Caco-2 (cell line): Measurements from ENCODE around the gene GSG1L. TPM values are rescaled to one million over a fixed set of nuclear protein-coding genes. Genes with fewer than 3 reads are reported as not detected.

Experiments used
- BruUV-seq: library from RNA; stranded (reverse); fragments of 400-500 nt; replicated peaks from 2 replicates; lab custom pipeline; 2021; lab: Mats Ljungman, UMichigan
- CTCF ChIA-PET: fragments of 300-600 bp; sonication (Branson Sonifier 250); formaldehyde crosslinking; loops from one replicate; lab custom pipeline; 2022; ENCODE audit warnings: antibody characterized with exemption; lab: Charles Lee
- POLR2A ChIA-PET: fragments of 300-600 bp; sonication (Branson Sonifier 250); formaldehyde crosslinking; loops from one replicate; lab custom pipeline; 2022; ENCODE audit warnings: antibody characterized with exemption; lab: Charles Lee
- DNase-seq, 2 experiments: peaks; one replicate each; pipeline versions ENCODE4 v3.0.0 to v3.0.0-alpha.2; 2020 to 2022
- H3K27me3 ChIP-seq: replicated peaks from 2 replicates; pipeline ENCODE4 v1.6.0; 2011; ENCODE audit warnings: low read length; ENCODE audit not compliant: control insufficient read depth, insufficient read depth
- H3K36me3 ChIP-seq: 2 replicates; pipeline ENCODE4 v1.5.1; 2011; ENCODE audit warnings: low read length; ENCODE audit not compliant: control insufficient read depth, insufficient read depth
- H3K4me1 ChIP-seq: fragments of 250-450 bp; sonication (Bioruptor Pico); 2 replicates; pipeline ENCODE4 v1.5.1; 2020; ENCODE audit warnings: mild to moderate bottlenecking
- H3K4me3 ChIP-seq: 2 replicates; pipeline ENCODE4 v1.5.1; 2011; ENCODE audit warnings: low read depth, mild to moderate bottlenecking, control low read depth, low read length
- H3K9me3 ChIP-seq: fragments of 250-450 bp; sonication (Bioruptor Pico); 2 replicates; pipeline ENCODE4 v1.5.1; 2020; ENCODE audit warnings: mild to moderate bottlenecking, moderate library complexity
- H3K27ac Mint-ChIP-seq: one replicate; pipeline ENCODE4 v1.8.0; 2022; ENCODE audit warnings: mixed read lengths; ENCODE audit not compliant: unreplicated experiment
- H3K27me3 Mint-ChIP-seq: one replicate; pipeline ENCODE4 v1.8.0; 2022; ENCODE audit warnings: mixed read lengths; ENCODE audit not compliant: insufficient read depth, unreplicated experiment
- H3K36me3 Mint-ChIP-seq: one replicate; pipeline ENCODE4 v1.8.0; 2022; ENCODE audit warnings: mild to moderate bottlenecking, mixed read lengths; ENCODE audit not compliant: insufficient read depth, unreplicated experiment
- H3K4me1 Mint-ChIP-seq: one replicate; pipeline ENCODE4 v1.8.0; 2022; ENCODE audit warnings: low read depth, mixed read lengths; ENCODE audit not compliant: unreplicated experiment
- H3K4me3 Mint-ChIP-seq: one replicate; pipeline ENCODE4 v1.8.0; 2022; ENCODE audit warnings: mild to moderate bottlenecking, moderate library complexity, mixed read lengths; ENCODE audit not compliant: unreplicated experiment
- H3K9me3 Mint-ChIP-seq: one replicate; pipeline ENCODE4 v1.8.0; 2022; ENCODE audit warnings: mixed read lengths; ENCODE audit not compliant: unreplicated experiment
- intact Hi-C: fragments of 100-400 bp; cut with micrococcal nuclease; formaldehyde crosslinking; loops from one replicate; pipeline ENCODE4 v1.10.0; 2022; ENCODE audit not compliant: unreplicated experiment
- total RNA-seq: library from RNA; stranded (reverse); gene quantifications from 2 replicates; pipeline ENCODE4 v1.2.3, GENCODE V29; 2022
- TF ChIP-seq, protein P1 (sequence below), 2 experiments: fragments of 200-600 bp in 1 of 2; IDR thresholded peaks; 1 replicate in 1 of 2; 2 replicates in 1 of 2; pipeline versions ENCODE4 v1.5.1 to v1.8.0; 2011 to 2022; ENCODE audit warnings: antibody characterized with exemption in 1 of 2, control low read depth in 1 of 2, inconsistent platforms in 1 of 2, low read depth in 1 of 2, low read length in 1 of 2, mild to moderate bottlenecking in 1 of 2, moderate library complexity in 1 of 2; ENCODE audit not compliant: insufficient read depth in 1 of 2, severe bottlenecking in 1 of 2, unreplicated experiment in 1 of 2

GSG1L gene
- total RNA-seq, 1 experiment from 2014 or later: not detected

DNA sequence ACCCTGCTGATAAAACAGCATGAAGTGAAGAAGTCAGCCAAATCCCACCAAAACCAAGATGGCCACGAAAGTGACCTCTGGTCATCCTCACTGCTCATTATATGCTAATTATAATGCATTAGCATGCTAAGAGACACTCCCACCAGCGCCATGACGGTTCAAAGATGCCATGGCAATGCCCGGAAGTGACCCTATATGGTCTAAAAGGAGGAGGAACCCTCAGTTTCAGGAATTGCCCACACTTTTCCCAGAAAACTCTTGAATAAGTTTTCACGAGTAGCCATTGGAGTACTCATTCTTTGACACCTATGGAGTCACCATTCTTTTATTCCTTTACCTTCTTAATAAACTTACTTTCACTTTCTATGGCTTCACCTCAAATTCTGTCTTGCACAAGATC is 44.3 kb downstream of the GSG1L start:
- no peak overlapping the region for H3K4me3 Mint-ChIP-seq
- Histone ChIP-seq H3K36me3 (no peaks in the 10 kb centered on the region), H3K4me1 (no peaks in the 10 kb centered on the region), H3K4me3 (no peak overlapping the region), H3K27me3 (no peaks in the 10 kb centered on the region), H3K9me3 (no peaks in the 10 kb centered on the region)
- no peaks in the 10 kb centered on the region for H3K4me1 Mint-ChIP-seq
- BruUV-seq: no TSS peak
- DNase-seq: no peak
- CTCF ChIA-PET: no interaction called here
- H3K27me3 Mint-ChIP-seq: peaks cover 5% of the 10 kb centered on the region
- TF ChIP-seq, protein P1, sequence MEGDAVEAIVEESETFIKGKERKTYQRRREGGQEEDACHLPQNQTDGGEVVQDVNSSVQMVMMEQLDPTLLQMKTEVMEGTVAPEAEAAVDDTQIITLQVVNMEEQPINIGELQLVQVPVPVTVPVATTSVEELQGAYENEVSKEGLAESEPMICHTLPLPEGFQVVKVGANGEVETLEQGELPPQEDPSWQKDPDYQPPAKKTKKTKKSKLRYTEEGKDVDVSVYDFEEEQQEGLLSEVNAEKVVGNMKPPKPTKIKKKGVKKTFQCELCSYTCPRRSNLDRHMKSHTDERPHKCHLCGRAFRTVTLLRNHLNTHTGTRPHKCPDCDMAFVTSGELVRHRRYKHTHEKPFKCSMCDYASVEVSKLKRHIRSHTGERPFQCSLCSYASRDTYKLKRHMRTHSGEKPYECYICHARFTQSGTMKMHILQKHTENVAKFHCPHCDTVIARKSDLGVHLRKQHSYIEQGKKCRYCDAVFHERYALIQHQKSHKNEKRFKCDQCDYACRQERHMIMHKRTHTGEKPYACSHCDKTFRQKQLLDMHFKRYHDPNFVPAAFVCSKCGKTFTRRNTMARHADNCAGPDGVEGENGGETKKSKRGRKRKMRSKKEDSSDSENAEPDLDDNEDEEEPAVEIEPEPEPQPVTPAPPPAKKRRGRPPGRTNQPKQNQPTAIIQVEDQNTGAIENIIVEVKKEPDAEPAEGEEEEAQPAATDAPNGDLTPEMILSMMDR (IDR thresholded peaks at IDR 0.05; ENCODE audit: insufficient read depth in 1 of 2, low read depth in 1 of 2, low read length in 1 of 2, severe bottlenecking in 1 of 2, unreplicated experiment in 1 of 2): no peak
- H3K36me3 Mint-ChIP-seq: no peaks in the 10 kb centered on the region
- no peak overlapping the region for H3K27ac Mint-ChIP-seq
- POLR2A ChIA-PET: no interaction called here
- H3K9me3 Mint-ChIP-seq: no peaks in the 10 kb centered on the region
- intact Hi-C loops: no loop called here

DNA sequence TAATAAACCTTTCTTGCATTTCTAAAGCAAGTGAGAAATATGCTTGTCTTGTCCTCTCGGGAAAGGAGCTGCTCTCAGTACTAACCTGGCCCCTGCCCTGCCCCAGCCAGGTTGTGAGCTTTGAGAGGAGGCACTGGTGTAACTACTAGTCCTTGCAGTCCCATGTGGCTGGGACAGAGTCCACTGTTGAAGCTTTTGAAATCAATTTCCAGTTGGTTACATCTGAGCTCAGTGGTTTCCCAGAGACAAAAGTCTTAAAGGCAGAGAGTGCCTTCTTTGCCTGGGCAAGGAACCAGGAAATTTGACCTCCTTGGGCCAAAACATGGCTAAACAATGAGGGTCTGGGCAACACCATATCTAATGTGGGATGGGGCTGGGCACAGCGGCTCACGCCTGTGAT is 48.7 kb downstream of the GSG1L start:
- Histone ChIP-seq H3K27me3 (no peaks in the 10 kb centered on the region), H3K9me3 (no peaks in the 10 kb centered on the region), H3K4me3 (no peak overlapping the region), H3K36me3 (no peaks in the 10 kb centered on the region), H3K4me1 (no peaks in the 10 kb centered on the region)
- Mint-ChIP-seq H3K4me3 (no peak overlapping the region), H3K27me3 (peaks cover 6% of the 10 kb centered on the region), H3K9me3 (no peaks in the 10 kb centered on the region), H3K27ac (no peak overlapping the region), H3K36me3 (no peaks in the 10 kb centered on the region), H3K4me1 (no peaks in the 10 kb centered on the region)
- no peak for DNase-seq
- TF ChIP-seq, protein P1 (IDR thresholded peaks at IDR 0.05; ENCODE audit: insufficient read depth in 1 of 2, low read depth in 1 of 2, low read length in 1 of 2, severe bottlenecking in 1 of 2, unreplicated experiment in 1 of 2): no peak
- ChIA-PET POLR2A (no interaction called here), CTCF (no interaction called here)
- intact Hi-C loops: no loop called here
- BruUV-seq: no TSS peak

DNA sequence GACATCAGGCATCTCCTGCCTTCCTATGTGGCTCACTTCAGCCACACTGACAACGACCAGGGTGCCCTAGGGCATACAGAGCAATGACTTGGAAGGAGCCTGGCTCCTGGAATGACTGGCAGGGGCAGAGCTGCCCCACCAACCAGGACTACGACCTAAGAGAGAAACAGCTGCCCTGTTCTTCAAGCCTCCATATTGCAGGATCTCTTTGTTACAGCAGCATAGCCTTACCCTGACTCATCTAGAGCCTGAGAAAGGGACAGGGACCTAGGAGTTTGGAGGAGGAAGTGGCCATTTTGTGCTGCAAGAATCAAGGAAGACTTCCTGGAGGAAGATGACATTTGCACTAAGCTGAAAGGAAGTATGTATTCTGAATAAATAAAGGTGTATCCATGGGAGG is 49.6 kb downstream of the GSG1L start:
- CTCF ChIA-PET: no interaction called here

More for the DNA sequence above, 49.6 kb downstream of the GSG1L start:
- Histone ChIP-seq H3K27me3 (no peaks in the 10 kb centered on the region), H3K36me3 (no peaks in the 10 kb centered on the region), H3K4me1 (no peaks in the 10 kb centered on the region), H3K9me3 (no peaks in the 10 kb centered on the region), H3K4me3 (no peak overlapping the region)
- no peaks in the 10 kb centered on the region for H3K9me3 Mint-ChIP-seq
- peaks cover 11% of the 10 kb centered on the region for H3K27me3 Mint-ChIP-seq
- no peaks in the 10 kb centered on the region for H3K36me3 Mint-ChIP-seq
- intact Hi-C loops: no loop called here
- TF ChIP-seq, protein P1 (IDR thresholded peaks at IDR 0.05; ENCODE audit: insufficient read depth in 1 of 2, low read depth in 1 of 2, low read length in 1 of 2, severe bottlenecking in 1 of 2, unreplicated experiment in 1 of 2): no peak
- H3K27ac Mint-ChIP-seq: no peak overlapping the region
- no peaks in the 10 kb centered on the region for H3K4me1 Mint-ChIP-seq
- no peak for DNase-seq
- no TSS peak for BruUV-seq
- POLR2A ChIA-PET: no interaction called here
- no peak overlapping the region for H3K4me3 Mint-ChIP-seq
